SU-DHL-6 (cell line): ENCODE measurements around the gene CNTN4.

Experiments
- EZH2phosphoT487 ChIP-seq: fragments of 200-600 bp; sonication (generic), shearing (Covaris generic); conservative IDR thresholded peaks from 2 replicates; pipeline ENCODE4 v1.6.1; 2018; ENCODE audit warnings: mild to moderate bottlenecking, antibody characterized with exemption, low read length, moderate library complexity, mixed read lengths
- TF ChIP-seq, protein P1 (sequence below): fragments of 200-600 bp; sonication (generic); IDR thresholded peaks from one replicate; pipeline ENCODE4 v1.5.1; 2017; ENCODE audit warnings: antibody characterized with exemption, mild to moderate bottlenecking, low read length, moderate library complexity; ENCODE audit not compliant: insufficient read depth, poor library complexity, severe bottlenecking

DNA sequence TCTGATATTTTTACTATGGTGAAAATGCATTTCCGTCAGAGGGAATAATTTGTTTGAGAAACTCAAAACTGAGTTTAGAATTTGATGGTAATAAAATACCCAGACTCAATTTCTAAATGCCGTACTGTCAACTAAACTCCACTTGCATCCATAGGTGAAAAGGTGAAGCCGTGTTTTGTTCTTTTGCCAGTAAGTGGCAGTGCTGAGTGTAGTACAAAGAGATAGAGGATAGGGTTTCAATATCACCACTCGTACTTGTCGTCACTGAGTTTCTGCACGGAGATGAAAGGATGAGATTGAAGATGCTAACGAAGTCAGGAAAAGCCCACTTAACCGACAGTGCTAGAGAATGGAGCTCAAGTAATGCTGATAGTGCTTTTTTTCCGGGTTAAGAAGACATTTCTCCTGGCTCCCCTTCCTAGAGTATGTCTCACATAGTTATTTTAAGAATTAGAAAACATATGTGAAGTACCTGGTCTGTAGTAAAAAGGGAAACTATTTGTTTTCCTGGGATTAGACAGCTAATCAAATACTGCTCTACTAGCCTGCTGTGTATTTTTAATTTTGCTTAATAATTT is 666.4 kb downstream of the CNTN4 start:
- TF ChIP-seq, protein P1, sequence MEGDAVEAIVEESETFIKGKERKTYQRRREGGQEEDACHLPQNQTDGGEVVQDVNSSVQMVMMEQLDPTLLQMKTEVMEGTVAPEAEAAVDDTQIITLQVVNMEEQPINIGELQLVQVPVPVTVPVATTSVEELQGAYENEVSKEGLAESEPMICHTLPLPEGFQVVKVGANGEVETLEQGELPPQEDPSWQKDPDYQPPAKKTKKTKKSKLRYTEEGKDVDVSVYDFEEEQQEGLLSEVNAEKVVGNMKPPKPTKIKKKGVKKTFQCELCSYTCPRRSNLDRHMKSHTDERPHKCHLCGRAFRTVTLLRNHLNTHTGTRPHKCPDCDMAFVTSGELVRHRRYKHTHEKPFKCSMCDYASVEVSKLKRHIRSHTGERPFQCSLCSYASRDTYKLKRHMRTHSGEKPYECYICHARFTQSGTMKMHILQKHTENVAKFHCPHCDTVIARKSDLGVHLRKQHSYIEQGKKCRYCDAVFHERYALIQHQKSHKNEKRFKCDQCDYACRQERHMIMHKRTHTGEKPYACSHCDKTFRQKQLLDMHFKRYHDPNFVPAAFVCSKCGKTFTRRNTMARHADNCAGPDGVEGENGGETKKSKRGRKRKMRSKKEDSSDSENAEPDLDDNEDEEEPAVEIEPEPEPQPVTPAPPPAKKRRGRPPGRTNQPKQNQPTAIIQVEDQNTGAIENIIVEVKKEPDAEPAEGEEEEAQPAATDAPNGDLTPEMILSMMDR, result no peak
- no peak for TF ChIP-seq EZH2phosphoT487
